ENCODE results near the gene PTH2R.

- TF ChIP-seq EZH2 (IDR thresholded peaks at IDR 0.05; ENCODE audit: low read length, unreplicated experiment), result no peak
- TF ChIP-seq CTCF (conservative IDR thresholded peaks at IDR 0.05; ENCODE audit: low read depth, low read length), result no peak
- TF ChIP-seq EZH2phosphoT487 (IDR thresholded peaks at IDR 0.05; ENCODE audit: borderline replicate concordance, low read length), result no peak
Measured at GRCh38 chr2:208366215-208367127, 40.1 kb upstream of the PTH2R start.
